K562 (cell line): ENCODE data around the gene VWA1. TPM values are rescaled to one million over a fixed set of nuclear protein-coding genes. Genes with fewer than 3 reads are reported as not detected.
"Not testable (repeated sequence)": the region's sequence is repeated elsewhere in the genome, so short reads cannot be mapped to it uniquely, and the experiment has no call there.

Experiments
- ATAC-seq: fragments of 200-7000 bp; cut with Tn5 transposase; 3 replicates; pipeline ENCODE4 v1.9.1; 2020; ENCODE audit warnings: moderate library complexity
- BruUV-seq: library from RNA; stranded (reverse); fragments of 400-500 nt; replicated peaks from 2 replicates; lab custom pipeline; 2021; lab: Mats Ljungman, UMichigan
- CTCF ChIA-PET: fragments of 300-600 bp; formaldehyde crosslinking; extraction: SDS; loops from one replicate; lab custom pipeline; 2021; ENCODE audit warnings: low intra/inter-chr PET ratio; lab: Yijun Ruan, JAX
- POLR2A ChIA-PET: fragments of 300-600, 350-650 bp; sonication (Branson Sonifier 250); formaldehyde crosslinking; extraction: SDS; loops from one replicate; lab custom pipeline; 2021; ENCODE audit warnings: antibody characterized with exemption, inconsistent platforms; lab: Yijun Ruan, JAX
- DNase-seq, 4 experiments: peaks; one replicate each; pipeline versions ENCODE4 v3.0.0 to v3.0.0-alpha.2; 2011 to 2018; ENCODE audit warnings: low spot score in 3 of 4, mixed read lengths in 3 of 4; ENCODE audit errors: extremely low read depth in 1 of 4
- FAIRE-seq: peaks from 2 replicates; lab custom pipeline; 2011; peaks lifted over from hg19 to GRCh38; lab: Jason Lieb, UNC
- H2AFZ ChIP-seq: 2 replicates; pipeline ENCODE4 v1.6.0; 2011; ENCODE audit warnings: low read depth, low read length, control low read depth, inconsistent platforms
- H3K27ac ChIP-seq: fragments of 200-600 bp; 3 replicates; pipeline ENCODE4 v1.8.0; 2011; ENCODE audit warnings: low read depth, mild to moderate bottlenecking, control low read depth, inconsistent platforms, low read length, moderate library complexity, mixed read lengths; ENCODE audit errors: extremely low read depth
- H3K27me3 ChIP-seq, 2 experiments: fragments of 300-600 bp in 1 of 2; 2 replicates in 1 of 2; 3 replicates in 1 of 2; pipeline versions ENCODE4 v1.6.0 to v1.8.0; 2011; ENCODE audit warnings: inconsistent platforms in 2 of 2, low read length in 2 of 2, mild to moderate bottlenecking in 1 of 2, mixed read lengths in 1 of 2, moderate library complexity in 1 of 2; ENCODE audit not compliant: control insufficient read depth in 2 of 2, insufficient read depth in 2 of 2
- H3K36me3 ChIP-seq: fragments of 300-600 bp; 3 replicates; pipeline ENCODE4 v1.8.0; 2011; ENCODE audit warnings: mild to moderate bottlenecking, low read length, inconsistent platforms; ENCODE audit not compliant: control insufficient read depth, insufficient read depth
- H3K4me1 ChIP-seq, 2 experiments: fragments of 200-600 bp in 1 of 2; replicated peaks in 1 of 2; 2 replicates in 1 of 2; 3 replicates in 1 of 2; pipeline versions ENCODE4 v1.5.1 to v1.8.0; 2011; ENCODE audit warnings: inconsistent platforms in 2 of 2, low read length in 2 of 2, mild to moderate bottlenecking in 1 of 2, mixed read lengths in 1 of 2, moderate library complexity in 1 of 2; ENCODE audit not compliant: control insufficient read depth in 2 of 2, insufficient read depth in 2 of 2
- H3K4me2 ChIP-seq: 2 replicates; pipeline ENCODE4 v1.6.1; 2011; ENCODE audit warnings: low read length, control low read depth, inconsistent platforms, mixed read lengths; ENCODE audit not compliant: insufficient read depth
- H3K4me3 ChIP-seq: fragments of 200-600 bp; sonication (generic), shearing (Covaris generic); 2 replicates; pipeline ENCODE4 v1.5.1; 2016; ENCODE audit warnings: control low read depth, inconsistent platforms
- H3K79me2 ChIP-seq: fragments of 200-600 bp; 3 replicates; pipeline ENCODE4 v1.8.0; 2011; ENCODE audit warnings: low read length, inconsistent platforms; ENCODE audit not compliant: control insufficient read depth, insufficient read depth
- H3K9ac ChIP-seq, 2 experiments: 2 replicates each; pipeline versions ENCODE4 v1.6.0 to v1.6.1; 2011; ENCODE audit warnings: low read depth in 2 of 2, low read length in 2 of 2, control low read depth in 1 of 2, inconsistent platforms in 1 of 2, mild to moderate bottlenecking in 1 of 2, mixed read lengths in 1 of 2; ENCODE audit not compliant: insufficient read depth in 1 of 2
- H3K9me1 ChIP-seq: one replicate; pipeline ENCODE4 v1.6.0; 2011; ENCODE audit warnings: inconsistent platforms, mild to moderate bottlenecking, low read length, moderate library complexity; ENCODE audit not compliant: control insufficient read depth, insufficient read depth
- H3K9me3 ChIP-seq: replicated peaks from 2 replicates; pipeline ENCODE4 v1.5.1; 2011; ENCODE audit warnings: low read depth, low read length, inconsistent platforms; ENCODE audit not compliant: control insufficient read depth, insufficient read depth
- H4K20me1 ChIP-seq: replicated peaks from 2 replicates; pipeline ENCODE4 v1.6.1; 2011; ENCODE audit warnings: low read length, inconsistent platforms, mixed read lengths; ENCODE audit not compliant: control insufficient read depth, insufficient read depth
- WGBS: fragments of 100-300 bp; shearing (Covaris generic); methylation state at CpG from one replicate; pipeline ENCODE4 v1.1.6; 2016; ENCODE audit warnings: low coverage, mixed read lengths; ENCODE audit not compliant: insufficient coverage; ENCODE audit errors: missing lambda C conversion rate; 5-methylcytosine and 5-hydroxymethylcytosine counted together
- in situ Hi-C: fragments of 300-500 bp; cut with MboI; formaldehyde crosslinking; loops from 4 replicates; pipeline ENCODE4 v1.15.0; 2018; ENCODE audit warnings: inconsistent platforms, mixed read lengths
- intact Hi-C: fragments of 100-400 bp; cut with micrococcal nuclease; formaldehyde crosslinking; loops from 2 replicates; pipeline ENCODE4 v1.14.2; 2022
- polyA plus RNA-seq, 8 experiments: library from polyadenylated mRNA; depleted of rRNA in 4 of 8; stranded (reverse) in 5 of 8; unstranded in 3 of 8; fragments of >200 nt; fragmentation: Nextera tagmentation in 2 of 8; fragmentation: Illumina TruSeq in 1 of 8; extraction: Ambion mirVana in 2 of 8; extraction: Trizol in 1 of 8; gene quantifications; 2 replicates each; pipeline versions ENCODE4 v1.2.1 to v1.2.3, GENCODE V29; 2011 to 2014; ENCODE audit warnings: inconsistent platforms in 1 of 8, missing spikeins in 1 of 8
- total RNA-seq, 7 experiments: library from RNA; depleted of rRNA in 6 of 7; stranded (reverse); fragments of >200 nt in 6 of 7; fragmentation: Illumina TruSeq in 2 of 7; extraction: Trizol in 2 of 7; gene quantifications; 2 replicates each; pipeline versions ENCODE4 v1.2.1 to v1.2.3, GENCODE V29; 2011 to 2021; ENCODE audit warnings: low replicate concordance in 1 of 7
- TF ChIP-seq, protein P1 (sequence below): sonication (generic); formaldehyde crosslinking; IDR thresholded peaks from 2 replicates; pipeline ENCODE4 v1.9.0; 2022; ENCODE audit warnings: mild to moderate bottlenecking, missing genetic modification reagents

Gene VWA1
- total and polyA plus RNA-seq, 9 of the 15 experiments (the other 6 are each of a cell fraction or from before 2014, with no cell fraction given): 0.01 to 6.4 (median 0.85) TPM

- FAIRE-seq, intact Hi-C loops, DNase-seq, H3K36me3 ChIP-seq, in situ Hi-C loops, H3K4me2 ChIP-seq, H4K20me1 ChIP-seq, POLR2A ChIA-PET, BruUV-seq, H3K9me1 ChIP-seq, H3K9ac ChIP-seq, H3K27me3 ChIP-seq, H3K9me3 ChIP-seq, H3K79me2 ChIP-seq, H3K27ac ChIP-seq, H3K4me3 ChIP-seq, ATAC-seq, H2AFZ ChIP-seq, CTCF ChIA-PET: not testable (repeated sequence)
- H3K4me1 ChIP-seq: peaks cover 0 to 48% of the 10 kb centered on the region in 2 experiments; a peak in 3 of 5 replicates
- 63% methylated on average over 7 of the region's 19 CpGs for WGBS
These were observed 23.7 kb downstream of the VWA1 start for GRCh38 chr1:1459156-1459555.

- H3K4me2 ChIP-seq, H3K9me1 ChIP-seq, H3K27me3 ChIP-seq, H3K79me2 ChIP-seq, H3K4me3 ChIP-seq, H4K20me1 ChIP-seq, CTCF ChIA-PET, in situ Hi-C loops, H2AFZ ChIP-seq, intact Hi-C loops, FAIRE-seq, H3K27ac ChIP-seq, H3K36me3 ChIP-seq, POLR2A ChIA-PET, H3K9me3 ChIP-seq, ATAC-seq, H3K9ac ChIP-seq, DNase-seq, BruUV-seq: not testable (repeated sequence)
- H3K4me1 ChIP-seq: peaks cover 0 to 48% of the 10 kb centered on the region in 2 experiments; a peak in 3 of 5 replicates
- 58% methylated on average over 14 of the region's 14 CpGs for WGBS
- TF ChIP-seq, protein P1, sequence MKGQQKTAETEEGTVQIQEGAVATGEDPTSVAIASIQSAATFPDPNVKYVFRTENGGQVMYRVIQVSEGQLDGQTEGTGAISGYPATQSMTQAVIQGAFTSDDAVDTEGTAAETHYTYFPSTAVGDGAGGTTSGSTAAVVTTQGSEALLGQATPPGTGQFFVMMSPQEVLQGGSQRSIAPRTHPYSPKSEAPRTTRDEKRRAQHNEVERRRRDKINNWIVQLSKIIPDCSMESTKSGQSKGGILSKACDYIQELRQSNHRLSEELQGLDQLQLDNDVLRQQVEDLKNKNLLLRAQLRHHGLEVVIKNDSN (CRISPR knock-in tag): peak; percentile 33; the same call in 1 of the 2 replicates
These were observed 24.2 kb downstream of the VWA1 start for GRCh38 chr1:1459711-1460110.
